Activated T-cell treated with anti-CD3 and anti-CD28 coated beads, Interleukin-2, amount 50 U/mL, for 1 hour (primary cell): ENCODE results near the gene DISP3.
A peak's percentile ranks its signal among the peaks of the same experiment; 100 is the strongest.

Experiments used
- DNase-seq: peaks from one replicate; pipeline ENCODE4 v3.0.0-alpha.2; 2020

The DISP3 gene

DNA sequence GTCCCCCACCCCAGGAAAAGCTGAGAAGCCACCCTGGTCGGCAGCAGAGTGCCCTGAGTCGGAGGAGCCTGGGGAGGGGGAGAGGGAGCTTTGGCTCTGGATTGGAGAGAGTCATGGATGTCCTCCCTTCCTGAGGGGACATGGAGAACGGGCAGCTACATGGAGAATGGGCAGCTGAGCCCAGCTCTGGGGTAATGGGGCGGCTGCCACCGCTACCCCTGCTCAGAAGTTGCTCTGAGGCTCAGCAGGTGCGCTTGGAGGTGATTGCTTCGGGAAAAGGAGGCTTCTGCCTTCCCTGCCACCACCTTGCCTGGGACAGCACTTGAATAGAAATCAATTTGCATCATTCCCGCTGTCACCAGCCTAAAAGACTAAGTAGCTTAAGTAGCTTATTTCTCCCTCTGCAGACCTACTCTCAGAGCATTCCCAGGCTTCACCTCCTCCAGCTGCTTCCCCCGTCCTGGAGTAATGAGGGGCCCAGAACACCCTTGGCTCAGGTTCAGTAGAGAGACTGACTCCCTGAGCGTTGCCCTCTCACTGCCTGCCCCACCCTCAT, 8.3 kb downstream of the DISP3 start:
- no peak for DNase-seq

DNA sequence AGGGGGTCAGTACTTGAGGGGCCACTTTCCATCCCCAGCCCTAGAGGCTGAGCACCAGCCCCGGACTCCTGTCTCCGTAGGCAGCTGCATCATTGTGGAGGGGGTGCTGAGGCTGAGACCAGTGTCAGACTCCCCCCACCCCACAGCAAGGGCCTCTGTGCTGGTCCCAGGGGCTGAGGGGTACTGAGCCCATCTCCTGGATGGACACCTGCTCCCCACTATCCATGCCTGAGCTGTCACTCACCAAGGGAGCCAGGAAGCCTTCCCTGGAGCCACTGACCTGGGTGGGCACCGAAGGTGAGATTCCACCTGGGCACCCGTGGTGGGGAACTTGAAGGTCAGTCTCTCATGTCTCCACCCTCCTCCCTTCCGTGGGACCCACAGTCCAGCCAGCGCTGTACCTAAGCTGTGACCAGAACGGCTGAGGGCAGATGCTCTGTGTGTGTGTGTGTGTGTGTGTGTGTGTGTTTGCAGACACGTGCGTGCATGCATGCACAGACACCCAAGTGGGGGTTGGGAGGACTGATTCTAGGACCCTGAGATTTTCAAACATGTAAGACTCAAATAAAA, 9.3 kb downstream of the DISP3 start:
- no peak for DNase-seq

DNA sequence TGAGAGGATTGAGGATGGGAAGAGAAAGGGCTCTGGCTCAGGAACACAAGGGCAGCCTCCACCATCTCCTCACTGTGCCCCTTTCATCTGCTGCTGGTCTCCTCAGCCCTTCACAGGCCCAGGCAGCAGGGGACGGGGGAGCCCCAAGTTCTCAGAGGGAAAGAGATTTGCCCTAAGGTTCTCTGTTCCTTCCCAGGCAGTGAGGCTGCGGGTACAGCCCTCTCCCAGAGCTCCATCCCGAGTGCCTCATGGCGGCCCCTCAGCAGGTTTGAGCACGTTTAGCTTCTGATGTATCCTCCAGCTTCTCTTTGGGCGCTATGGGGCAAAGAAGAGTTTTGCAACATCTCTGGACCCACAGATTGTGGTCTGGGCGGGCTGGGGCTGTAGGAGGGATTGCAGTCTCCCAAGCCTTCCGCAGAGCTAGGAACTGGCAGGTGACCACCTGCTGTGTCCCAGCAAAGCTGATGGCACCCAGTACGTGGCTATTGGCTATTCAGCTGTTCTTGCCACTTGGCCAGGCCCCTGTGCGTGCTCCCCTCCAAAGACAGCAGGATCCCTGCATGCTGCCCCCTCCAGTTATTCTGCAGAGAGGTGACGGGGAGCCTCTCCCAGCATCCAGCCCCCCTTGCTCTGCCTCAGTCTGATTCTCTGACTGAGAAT, 10.1 kb downstream of the DISP3 start:
- no peak for DNase-seq

DNA sequence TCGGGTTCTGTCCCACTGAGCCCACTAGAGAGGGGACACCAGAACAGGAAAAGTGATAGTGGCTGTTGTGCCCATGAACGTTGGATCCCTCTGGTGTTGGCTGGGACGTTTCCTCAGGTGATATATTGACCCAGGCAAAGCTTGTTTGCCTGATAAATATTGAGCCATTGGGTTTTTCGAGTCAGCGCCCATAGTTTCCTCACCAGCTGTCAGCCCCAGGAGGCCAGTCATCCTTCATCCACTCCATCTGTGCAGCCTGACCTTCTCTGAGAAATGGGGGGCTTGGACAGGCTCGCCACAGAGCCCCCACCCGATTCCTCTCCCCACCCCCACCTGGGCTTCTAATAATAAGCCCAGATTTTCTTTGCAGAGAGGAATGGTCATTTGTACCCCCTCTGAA, 13.3 kb downstream of the DISP3 start:
- no peak for DNase-seq

DNA sequence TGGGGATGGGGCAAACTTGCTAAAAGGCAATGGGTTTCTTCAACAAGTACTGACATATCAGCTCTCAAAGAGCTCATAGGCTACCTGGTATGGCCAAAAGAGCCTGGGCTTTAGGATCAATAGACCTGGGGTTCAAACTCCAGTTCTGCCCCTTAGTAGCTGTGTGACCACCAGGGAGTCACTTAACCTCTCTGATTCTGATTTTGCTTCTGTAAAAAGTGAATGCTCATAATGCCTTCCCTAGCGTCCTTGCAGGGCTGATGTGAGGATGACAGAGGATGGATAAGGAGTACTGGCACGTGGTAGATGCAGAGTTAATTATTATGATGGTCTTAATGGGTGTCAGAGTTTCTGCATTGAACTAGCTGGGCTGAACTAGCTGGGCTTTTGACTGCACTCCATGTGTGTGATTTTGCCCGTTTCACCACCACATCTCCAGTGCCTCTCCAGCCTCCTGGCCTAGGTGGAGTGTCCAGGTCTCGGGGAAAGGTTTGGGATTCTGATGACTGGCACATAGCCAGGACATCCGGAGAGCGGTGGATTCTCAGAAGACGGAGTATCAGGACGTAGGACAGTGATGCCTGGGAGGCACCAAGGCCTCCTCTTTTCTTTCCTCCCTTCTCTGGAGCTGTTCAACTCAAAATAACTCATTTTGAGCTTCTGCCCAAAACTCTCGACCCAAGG, 15.2 kb downstream of the DISP3 start:
- DNase-seq, result no peak

DNA sequence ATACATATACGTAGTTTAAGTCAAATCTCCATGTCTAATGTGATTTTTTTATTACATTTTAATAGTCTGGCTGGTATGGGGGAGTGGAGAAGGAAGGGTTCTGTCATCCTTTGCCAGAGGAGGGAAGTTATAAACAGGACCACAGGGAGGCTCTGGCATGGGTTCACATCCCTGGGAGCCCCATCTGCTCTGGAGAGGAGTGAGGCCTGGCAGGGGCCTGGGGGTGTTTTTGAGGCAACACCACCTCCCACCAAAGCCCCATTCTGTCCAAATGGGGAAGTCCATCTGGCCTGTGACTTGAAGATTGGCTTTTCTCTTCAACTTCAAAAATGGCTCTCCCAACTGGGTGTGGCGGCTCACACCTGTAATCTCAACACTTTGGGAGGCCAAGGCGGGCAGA, 15.8 kb downstream of the DISP3 start:
- DNase-seq, result no peak

DNA sequence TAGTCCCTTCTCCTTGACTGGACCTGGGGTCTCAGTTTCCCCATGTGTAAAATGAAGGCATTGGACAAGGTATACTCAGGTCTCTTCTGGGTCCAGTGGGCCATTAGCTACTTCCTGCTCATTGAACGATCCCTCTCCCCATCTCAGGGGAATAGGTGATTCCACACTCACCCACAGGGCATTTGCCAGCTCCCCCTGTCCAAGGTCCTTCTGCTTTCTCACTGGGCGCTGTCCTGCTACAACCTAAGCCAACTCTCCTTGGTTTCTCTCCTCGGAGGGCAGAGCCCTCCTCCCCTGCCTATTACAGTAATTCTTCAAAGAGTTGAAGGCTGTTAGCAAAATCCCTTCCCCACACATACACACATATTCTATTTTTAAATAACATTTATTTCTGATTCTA, 16.6 kb downstream of the DISP3 start:
- DNase-seq, result no peak

DNA sequence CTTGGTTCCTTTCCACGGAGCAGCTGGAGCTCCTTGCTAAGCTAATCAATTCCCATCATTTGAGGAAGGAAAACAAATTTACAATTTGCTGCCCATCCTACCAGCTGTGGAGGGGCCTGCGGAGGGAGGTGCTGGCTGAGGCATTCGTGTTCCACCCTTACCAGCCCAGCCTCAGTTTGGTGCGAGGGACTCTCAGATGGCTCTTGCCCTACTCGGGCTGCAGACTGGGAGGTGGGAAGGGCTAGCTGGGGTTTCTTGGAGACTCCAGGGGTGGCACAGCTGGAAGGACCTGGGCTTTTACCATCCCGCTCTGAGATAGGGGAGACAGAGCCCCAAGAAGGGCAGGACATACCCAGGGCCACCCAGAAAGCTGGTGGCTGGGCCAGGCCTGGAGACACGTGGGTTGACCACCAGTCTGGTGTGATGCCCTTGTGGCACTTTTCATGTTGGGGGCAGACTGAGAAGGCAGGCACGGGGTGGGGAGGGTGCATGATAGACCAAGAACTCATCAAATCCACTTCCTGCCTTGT, 17.7 kb downstream of the DISP3 start:
- DNase-seq, result no peak

DNA sequence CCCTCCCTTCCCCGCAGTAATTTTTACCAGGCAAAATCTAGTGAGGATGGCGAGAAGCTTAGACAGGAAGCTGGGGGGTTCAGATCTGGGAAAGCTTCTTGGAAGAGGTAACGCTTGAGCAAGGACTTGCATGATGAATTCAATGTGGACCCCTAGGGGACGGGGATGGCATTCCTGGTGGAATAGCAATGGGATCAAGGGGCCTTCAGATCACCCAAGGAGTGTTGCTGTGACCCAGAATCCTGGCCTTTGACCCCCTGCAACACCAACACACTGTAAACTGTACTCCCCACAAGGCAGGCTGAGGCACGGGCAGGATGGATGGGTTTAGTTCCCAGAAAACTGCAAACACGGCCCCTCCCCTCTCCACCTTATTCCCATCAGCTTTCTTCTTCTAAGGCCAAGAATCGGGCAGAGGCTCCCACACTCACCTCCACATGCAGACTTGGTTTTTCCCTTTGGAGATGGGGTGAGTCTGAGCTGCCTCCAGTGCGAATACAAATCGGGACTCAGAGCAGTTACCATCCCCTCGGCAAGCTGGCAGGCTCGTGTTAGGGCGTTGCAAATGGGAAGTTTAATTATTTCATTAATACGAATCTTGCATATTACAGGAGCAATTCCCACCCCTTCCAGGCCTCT, 20.1 kb downstream of the DISP3 start:
- DNase-seq, result no peak

DNA sequence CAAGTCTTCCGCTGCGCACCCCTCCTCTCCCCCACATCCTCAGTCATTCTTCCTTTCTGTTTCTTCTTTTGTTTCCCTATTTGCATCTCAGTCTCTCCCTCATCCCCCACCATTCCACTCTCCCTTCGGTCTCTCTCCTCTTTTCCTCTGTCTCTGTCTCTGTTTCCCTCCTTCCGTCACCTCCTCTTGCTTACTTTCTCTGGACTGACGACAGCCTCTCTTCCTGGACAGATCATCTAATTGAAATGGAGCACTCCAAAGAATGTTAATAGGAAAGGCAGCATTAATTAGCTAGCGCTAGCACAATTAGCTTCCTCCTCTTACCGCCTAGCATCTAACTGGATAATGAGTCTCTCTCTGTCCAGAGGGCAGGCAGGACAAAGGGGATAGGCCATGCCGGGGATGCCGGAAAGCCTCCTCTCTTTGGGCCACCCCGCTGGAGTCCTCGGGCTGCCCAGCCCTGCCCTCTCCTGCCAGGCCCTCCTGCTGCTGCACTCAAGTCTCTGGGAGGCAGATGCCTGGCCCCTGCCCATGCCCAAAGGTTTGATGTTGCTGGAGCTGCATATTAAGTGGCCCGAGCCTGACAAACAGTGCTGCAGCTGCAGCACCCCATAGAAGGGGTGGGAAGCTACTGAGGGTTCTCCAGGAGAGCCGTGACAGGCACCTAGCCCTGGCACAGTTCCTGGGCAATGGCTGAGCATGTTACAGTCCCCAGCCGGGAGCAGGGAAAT, 20.8 kb downstream of the DISP3 start:
- DNase-seq, result no peak

DNA sequence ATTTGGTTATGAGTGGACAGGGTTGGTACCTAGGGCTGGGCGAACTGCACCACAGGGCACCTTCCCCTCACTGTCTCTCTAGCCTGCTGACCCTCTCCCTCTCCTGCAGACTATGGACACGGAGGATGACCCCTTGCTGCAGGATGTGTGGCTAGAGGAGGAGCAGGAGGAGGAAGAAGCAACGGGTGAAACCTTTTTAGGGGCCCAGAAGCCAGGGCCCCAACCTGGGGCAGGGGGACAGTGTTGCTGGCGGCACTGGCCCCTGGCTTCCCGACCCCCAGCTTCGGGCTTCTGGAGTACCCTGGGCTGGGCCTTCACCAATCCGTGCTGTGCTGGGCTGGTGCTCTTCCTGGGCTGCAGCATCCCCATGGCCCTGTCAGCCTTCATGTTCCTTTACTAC, 21.9 kb downstream of the DISP3 start:
- DNase-seq, result no peak

DNA sequence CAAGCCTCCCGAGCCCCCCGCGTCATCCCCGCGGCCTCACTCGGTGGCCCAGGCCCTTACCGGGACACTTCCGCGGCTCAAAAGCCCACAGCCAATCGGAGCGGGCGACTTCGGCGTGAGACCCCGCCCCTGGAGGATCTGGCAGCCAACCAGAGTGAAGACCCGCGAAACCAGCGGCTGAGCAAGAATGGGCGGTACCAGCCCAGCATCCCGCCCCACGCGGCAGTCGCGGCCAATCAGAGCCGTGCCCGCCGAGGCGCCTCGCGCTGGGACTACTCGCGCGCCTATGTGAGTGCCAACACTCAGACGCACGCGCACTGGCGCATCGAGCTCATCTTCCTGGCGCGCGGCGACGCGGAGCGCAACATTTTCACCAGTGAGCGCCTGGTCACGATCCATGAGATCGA, 22.5 kb downstream of the DISP3 start:
- DNase-seq, result peak; percentile 31

DNA sequence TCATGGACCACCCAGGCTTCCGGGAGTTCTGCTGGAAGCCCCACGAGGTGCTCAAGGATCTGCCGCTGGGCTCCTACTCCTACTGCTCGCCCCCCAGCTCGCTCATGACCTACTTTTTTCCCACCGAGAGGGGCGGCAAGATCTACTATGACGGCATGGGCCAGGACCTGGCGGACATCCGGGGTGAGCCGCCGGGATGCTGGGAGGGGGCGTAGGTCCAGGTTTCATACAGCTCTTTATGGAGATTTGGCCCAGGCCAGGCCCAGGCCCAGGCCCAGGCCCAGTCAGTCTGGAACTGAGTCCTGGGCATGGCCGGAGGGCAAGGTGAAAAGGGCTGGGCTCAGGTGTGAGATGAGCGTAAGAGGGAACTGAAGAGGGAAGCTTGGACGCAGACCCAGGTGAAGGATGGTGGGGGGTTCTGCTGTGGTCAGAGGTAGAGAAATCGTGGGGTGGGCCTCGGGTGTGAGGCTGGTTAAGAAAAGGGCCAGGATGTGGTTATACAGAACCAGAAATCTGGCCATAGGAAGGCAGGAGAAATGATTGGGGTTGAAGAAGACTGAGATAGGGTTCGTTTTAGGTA, 23.0 kb downstream of the DISP3 start:
- DNase-seq, result no peak

DNA sequence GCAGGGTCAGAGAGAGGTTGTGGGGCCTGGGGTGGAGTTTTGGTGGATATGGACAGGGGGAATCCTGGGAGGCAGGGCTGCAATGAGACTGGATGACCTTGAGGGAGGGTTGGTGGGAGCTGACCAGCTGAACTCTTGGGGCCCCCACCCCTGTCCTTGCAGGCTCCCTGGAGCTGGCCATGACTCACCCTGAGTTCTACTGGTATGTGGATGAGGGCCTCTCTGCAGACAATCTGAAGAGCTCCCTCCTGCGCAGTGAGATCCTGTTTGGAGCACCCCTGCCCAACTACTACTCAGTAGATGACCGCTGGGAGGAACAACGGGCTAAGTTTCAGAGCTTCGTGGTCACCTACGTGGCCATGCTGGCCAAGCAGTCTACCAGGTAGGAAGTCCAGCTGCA, 23.6 kb downstream of the DISP3 start:
- no peak for DNase-seq

DNA sequence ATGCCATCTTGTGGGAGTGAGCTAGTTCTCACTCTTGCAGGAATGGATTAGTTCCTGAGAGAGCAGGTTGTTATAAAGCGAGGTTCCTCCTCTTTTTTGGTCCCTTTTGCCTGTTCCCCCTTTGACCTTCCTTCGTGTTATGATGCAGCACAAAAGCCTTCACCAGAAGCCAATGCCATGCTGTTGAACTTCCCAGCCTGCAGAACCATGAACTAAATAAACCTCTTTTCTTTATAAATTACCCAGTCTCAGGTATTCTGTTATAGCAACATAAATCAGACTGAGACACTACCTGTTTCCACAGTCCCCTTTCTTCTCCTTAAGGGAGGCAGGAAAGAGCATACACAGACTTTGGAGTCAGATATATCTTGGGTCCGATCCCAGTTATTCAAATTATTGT, 25.6 kb downstream of the DISP3 start:
- DNase-seq, result no peak

DNA sequence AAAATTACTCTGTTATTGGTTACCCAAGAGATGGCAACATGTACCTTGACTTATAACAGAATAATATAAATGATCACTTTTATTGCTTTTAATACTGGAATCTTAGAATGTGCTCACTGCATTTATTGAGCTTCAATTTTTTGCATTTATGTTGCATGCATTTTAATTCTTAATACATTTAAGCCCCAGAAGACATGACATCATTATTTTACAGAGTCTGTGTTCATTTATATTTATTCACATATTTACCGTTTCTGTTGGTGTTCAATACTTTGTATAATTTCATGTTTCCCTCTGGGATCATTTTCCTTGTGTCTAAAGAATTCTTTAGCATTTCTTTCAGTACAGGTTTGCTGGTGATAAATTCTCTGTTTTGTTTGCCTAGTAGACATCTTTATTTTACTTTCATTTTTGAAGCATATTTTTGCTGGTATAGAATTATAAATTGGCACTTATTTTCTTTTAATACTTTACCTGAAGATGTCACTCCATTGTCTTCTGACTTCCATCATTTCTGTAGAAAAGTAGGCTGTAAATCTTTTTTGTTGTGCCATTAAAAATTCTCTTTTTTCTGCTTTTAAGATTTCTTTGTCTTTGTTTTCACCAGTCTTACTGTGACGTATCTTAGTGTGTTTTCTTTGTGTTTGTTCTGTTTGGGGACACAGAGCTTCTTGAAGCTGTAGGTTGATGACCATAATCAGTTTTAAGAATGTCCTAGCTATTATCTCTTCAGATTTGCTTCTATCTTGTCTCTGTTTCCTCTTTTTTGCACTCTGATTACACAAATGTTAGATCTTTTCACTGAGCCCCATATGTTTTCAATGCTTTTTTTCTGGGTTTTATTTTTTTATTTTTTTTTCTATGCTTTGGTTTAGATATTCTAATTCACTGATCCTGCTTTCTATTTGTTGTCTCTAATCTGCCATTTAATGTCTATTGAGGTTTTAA, 26.9 kb downstream of the DISP3 start:
- no peak for DNase-seq

DNA sequence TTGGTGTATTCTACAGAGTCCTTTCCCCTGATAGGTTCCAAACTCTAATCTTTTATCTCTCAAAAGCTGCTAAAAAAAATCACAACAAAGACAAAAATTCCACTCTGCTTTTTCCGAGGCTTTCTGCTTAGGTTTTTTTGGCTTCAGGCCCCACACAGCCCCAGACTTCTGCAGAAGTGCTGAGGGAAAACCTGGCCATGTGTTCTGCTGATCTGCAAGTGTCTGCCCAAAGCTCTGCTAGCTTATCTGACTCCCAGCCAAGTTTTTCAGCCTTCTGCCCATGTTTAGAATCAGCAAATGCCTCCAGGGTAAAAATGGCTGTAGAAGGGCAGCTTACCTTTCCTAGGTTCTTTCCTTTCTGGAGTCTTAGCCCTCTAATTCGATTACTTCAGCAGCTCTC, 28.4 kb downstream of the DISP3 start:
- DNase-seq, result no peak

DNA sequence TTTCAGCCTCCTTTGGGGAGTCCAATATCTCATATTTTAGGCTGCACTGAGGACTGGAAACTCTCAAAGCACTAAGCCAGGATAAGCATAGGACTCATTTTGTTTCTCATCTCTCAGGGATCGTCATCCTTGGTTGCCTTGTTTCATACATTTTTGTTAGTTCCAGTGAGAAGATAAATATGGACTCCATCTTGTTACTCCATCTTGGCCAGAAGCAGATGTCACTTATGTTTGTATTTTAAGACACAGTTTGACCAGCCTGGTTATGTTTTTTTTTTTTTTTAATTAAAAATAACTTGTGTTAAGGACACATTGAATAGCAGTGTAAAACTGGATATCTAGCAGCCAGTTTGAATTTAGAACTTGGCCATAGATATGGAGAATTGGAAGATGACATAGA, 34.7 kb downstream of the DISP3 start:
- no peak for DNase-seq

DNA sequence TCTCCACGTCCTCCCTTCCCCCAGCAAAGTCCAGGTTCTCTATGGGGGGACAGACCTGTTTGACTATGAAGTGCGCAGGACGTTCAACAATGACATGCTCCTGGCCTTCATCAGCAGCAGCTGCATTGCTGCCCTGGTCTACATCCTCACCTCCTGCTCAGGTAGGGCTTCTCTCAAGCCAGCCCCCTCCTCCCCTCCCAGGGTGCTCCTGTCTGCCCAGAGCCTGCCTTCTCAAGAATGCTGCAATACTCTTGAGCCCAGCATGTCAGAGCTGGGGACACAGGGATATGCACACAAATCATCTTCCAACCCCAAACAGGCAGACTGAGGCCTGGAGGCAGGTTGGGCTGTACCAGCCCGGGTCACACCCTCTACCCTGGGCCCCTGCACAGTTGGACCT, 35.4 kb downstream of the DISP3 start:
- no peak for DNase-seq

DNA sequence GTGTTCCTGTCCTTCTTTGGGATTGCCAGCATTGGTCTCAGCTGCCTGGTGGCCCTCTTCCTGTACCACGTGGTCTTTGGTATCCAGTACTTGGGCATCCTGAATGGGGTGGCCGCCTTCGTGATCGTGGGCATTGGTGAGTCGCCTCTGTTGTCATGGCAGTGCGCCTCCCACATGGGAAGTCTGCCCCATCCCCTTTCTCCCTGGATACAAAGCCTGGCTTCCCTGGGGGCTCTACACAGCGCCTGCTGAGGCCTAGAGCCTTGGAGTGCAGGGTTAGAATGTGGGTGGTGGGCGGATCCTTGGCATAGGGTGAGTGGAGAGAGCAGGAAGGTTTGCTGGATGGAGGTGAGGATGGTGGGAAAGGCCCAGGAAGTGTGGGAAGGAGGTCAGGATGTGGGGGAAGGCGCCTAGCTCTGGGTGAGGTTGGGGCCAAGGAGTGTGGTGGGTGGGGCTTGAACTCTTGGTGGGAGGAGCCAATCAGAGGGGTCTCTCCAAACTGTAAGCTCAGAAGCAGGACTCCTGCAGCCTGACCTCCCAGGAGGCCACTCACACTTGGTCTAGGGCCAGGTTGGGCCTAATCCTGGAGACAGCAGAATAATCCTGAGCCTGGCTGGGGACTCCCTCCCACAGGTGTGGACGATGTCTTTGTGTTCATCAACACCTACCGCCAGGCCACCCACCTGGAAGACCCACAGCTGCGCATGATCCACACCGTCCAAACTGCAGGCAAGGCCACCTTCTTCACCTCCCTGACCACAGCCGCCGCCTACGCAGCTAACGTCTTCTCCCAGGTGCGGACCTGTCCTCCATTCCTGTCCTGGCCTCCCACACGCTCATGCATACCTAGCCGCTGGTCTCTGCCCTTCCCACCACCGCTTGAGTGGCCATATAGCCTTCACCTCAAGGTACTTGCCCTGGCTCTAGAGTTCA, 36.7 kb downstream of the DISP3 start:
- no peak for DNase-seq
